GM12874 (cell line): ENCODE data around the gene TOP1.

ENCODE experiments used
- CTCF ChIP-seq: IDR thresholded peaks from 2 replicates; pipeline ENCODE4 v1.5.1; 2011; ENCODE audit warnings: low read depth, mild to moderate bottlenecking, control low read depth, low read length, moderate library complexity; ENCODE audit not compliant: insufficient read depth

The TOP1 gene

GRCh38 chr20:41065716-41066115, 37.1 kb downstream of the TOP1 start:
- no peak for TF ChIP-seq CTCF

- no peak for TF ChIP-seq CTCF
Observed at GRCh38 chr20:41068806-41069205, 40.2 kb downstream of the TOP1 start.

GRCh38 chr20:41072190-41072863, 43.7 kb downstream of the TOP1 start:
- TF ChIP-seq CTCF = no peak

- TF ChIP-seq CTCF = no peak
Observed at GRCh38 chr20:41072915-41073314, 44.3 kb downstream of the TOP1 start.

GRCh38 chr20:41074441-41074840, 45.8 kb downstream of the TOP1 start:
- TF ChIP-seq CTCF = no peak

GRCh38 chr20:41076776-41077175, 48.2 kb downstream of the TOP1 start:
- no peak for TF ChIP-seq CTCF

GRCh38 chr20:41078329-41078728, 49.7 kb downstream of the TOP1 start:
- TF ChIP-seq CTCF = no peak
